Activated naive CD8-positive, alpha-beta T cell treated with anti-CD3 and anti-CD28 coated beads, Interleukin-2, amount 50 U/mL, for 24 hours (primary cell): ENCODE measurements around the gene AQP4.

Experiments used
- ATAC-seq: fragments of 150-1000 bp; cut with Tn5 transposase; one replicate; pipeline ENCODE4 v1.10.0; 2021
- DNase-seq: peaks from one replicate; pipeline ENCODE4 v3.0.0; 2021
- H3K27ac Mint-ChIP-seq: one replicate; pipeline ENCODE4 v1.8.0; 2021; ENCODE audit warnings: mild to moderate bottlenecking, mixed read lengths
- H3K27me3 Mint-ChIP-seq: one replicate; pipeline ENCODE4 v1.8.0; 2021; ENCODE audit warnings: mixed read lengths
- H3K36me3 Mint-ChIP-seq: one replicate; pipeline ENCODE4 v1.8.0; 2021; ENCODE audit warnings: low read depth, mixed read lengths
- H3K4me1 Mint-ChIP-seq: one replicate; pipeline ENCODE4 v1.8.0; 2021; ENCODE audit warnings: mixed read lengths
- H3K4me3 Mint-ChIP-seq: one replicate; pipeline ENCODE4 v1.8.0; 2021; ENCODE audit warnings: mild to moderate bottlenecking, moderate library complexity, mixed read lengths
- H3K9me3 Mint-ChIP-seq: one replicate; pipeline ENCODE4 v1.8.0; 2021; ENCODE audit warnings: mixed read lengths

AQP4 gene

GRCh38 chr18:26863921-26864497 is 1.5 kb downstream of the AQP4 start:
- ATAC-seq: no peak
- Mint-ChIP-seq H3K27me3 (peaks cover 20% of the 10 kb centered on the region), H3K9me3 (no peaks in the 10 kb centered on the region), H3K36me3 (no peaks in the 10 kb centered on the region), H3K4me1 (no peaks in the 10 kb centered on the region), H3K27ac (no peak overlapping the region), H3K4me3 (no peak overlapping the region)
- no peak for DNase-seq

- no peak for ATAC-seq
- no peaks in the 10 kb centered on the region for H3K4me1 Mint-ChIP-seq
- H3K27ac Mint-ChIP-seq: no peak overlapping the region
- H3K4me3 Mint-ChIP-seq: no peak overlapping the region
- H3K36me3 Mint-ChIP-seq: no peaks in the 10 kb centered on the region
- H3K9me3 Mint-ChIP-seq: no peaks in the 10 kb centered on the region
- no peak for DNase-seq
- H3K27me3 Mint-ChIP-seq: peaks cover 20% of the 10 kb centered on the region
Measured at GRCh38 chr18:26863122-26863879, 2.2 kb downstream of the AQP4 start.

- Mint-ChIP-seq H3K4me3 (no peak overlapping the region), H3K9me3 (no peaks in the 10 kb centered on the region), H3K4me1 (no peaks in the 10 kb centered on the region), H3K27ac (no peak overlapping the region), H3K27me3 (peaks cover 20% of the 10 kb centered on the region), H3K36me3 (no peaks in the 10 kb centered on the region)
- DNase-seq (no peak), ATAC-seq (no peak)
Measured at GRCh38 chr18:26862084-26862483, 3.4 kb downstream of the AQP4 start.

- Mint-ChIP-seq H3K9me3 (peaks cover 4% of the 10 kb centered on the region), H3K36me3 (no peaks in the 10 kb centered on the region), H3K27ac (no peak overlapping the region), H3K27me3 (no peaks in the 10 kb centered on the region), H3K4me3 (no peak overlapping the region), H3K4me1 (no peaks in the 10 kb centered on the region)
- DNase-seq (no peak), ATAC-seq (no peak)
Measured at GRCh38 chr18:26854292-26854881, 11.1 kb downstream of the AQP4 start.

- H3K4me3 Mint-ChIP-seq: no peak overlapping the region
- H3K36me3 Mint-ChIP-seq: no peaks in the 10 kb centered on the region
- no peaks in the 10 kb centered on the region for H3K4me1 Mint-ChIP-seq
- no peaks in the 10 kb centered on the region for H3K27me3 Mint-ChIP-seq
- DNase-seq (no peak), ATAC-seq (no peak)
- no peak overlapping the region for H3K27ac Mint-ChIP-seq
- H3K9me3 Mint-ChIP-seq: peaks cover 4% of the 10 kb centered on the region
Measured at GRCh38 chr18:26853401-26853800, 12.1 kb downstream of the AQP4 start.

GRCh38 chr18:26843760-26844159 is 21.7 kb downstream of the AQP4 start:
- no peak for DNase-seq
- no peak for ATAC-seq
- H3K27me3 Mint-ChIP-seq: no peaks in the 10 kb centered on the region
- no peaks in the 10 kb centered on the region for H3K4me1 Mint-ChIP-seq
- H3K4me3 Mint-ChIP-seq: no peak overlapping the region
- H3K27ac Mint-ChIP-seq: no peak overlapping the region
- H3K36me3 Mint-ChIP-seq: no peaks in the 10 kb centered on the region
- peaks cover 7% of the 10 kb centered on the region for H3K9me3 Mint-ChIP-seq

GRCh38 chr18:26840965-26841364 is 24.5 kb downstream of the AQP4 start:
- DNase-seq: no peak
- no peak overlapping the region for H3K4me3 Mint-ChIP-seq

GRCh38 chr18:26839609-26840008 is 25.9 kb downstream of the AQP4 start:
- no peak overlapping the region for H3K27ac Mint-ChIP-seq
- H3K9me3 Mint-ChIP-seq: peaks cover 2% of the 10 kb centered on the region
- DNase-seq (no peak), ATAC-seq (no peak)
- H3K4me1 Mint-ChIP-seq: no peaks in the 10 kb centered on the region
- no peaks in the 10 kb centered on the region for H3K27me3 Mint-ChIP-seq
- H3K4me3 Mint-ChIP-seq: no peak overlapping the region
- no peaks in the 10 kb centered on the region for H3K36me3 Mint-ChIP-seq

More at GRCh38 chr18:26840965-26841364, 24.5 kb downstream of the AQP4 start:
- peaks cover 7% of the 10 kb centered on the region for H3K9me3 Mint-ChIP-seq
- H3K36me3 Mint-ChIP-seq: no peaks in the 10 kb centered on the region
- H3K27ac Mint-ChIP-seq: no peak overlapping the region
- no peak for ATAC-seq
- no peaks in the 10 kb centered on the region for H3K27me3 Mint-ChIP-seq
- no peaks in the 10 kb centered on the region for H3K4me1 Mint-ChIP-seq

GRCh38 chr18:26832302-26832701 is 33.2 kb downstream of the AQP4 start:
- Mint-ChIP-seq H3K9me3 (no peaks in the 10 kb centered on the region), H3K27ac (no peak overlapping the region), H3K4me3 (no peak overlapping the region), H3K27me3 (peaks cover 1% of the 10 kb centered on the region), H3K4me1 (no peaks in the 10 kb centered on the region), H3K36me3 (no peaks in the 10 kb centered on the region)
- DNase-seq: no peak
- ATAC-seq: no peak

GRCh38 chr18:26827581-26827980 is 37.9 kb downstream of the AQP4 start:
- Mint-ChIP-seq H3K36me3 (no peaks in the 10 kb centered on the region), H3K4me3 (no peak overlapping the region), H3K4me1 (no peaks in the 10 kb centered on the region), H3K27me3 (peaks cover 1% of the 10 kb centered on the region), H3K27ac (no peak overlapping the region), H3K9me3 (no peaks in the 10 kb centered on the region)
- DNase-seq: no peak
- ATAC-seq: no peak

- Mint-ChIP-seq H3K27me3 (peaks cover 1% of the 10 kb centered on the region), H3K9me3 (no peaks in the 10 kb centered on the region), H3K4me1 (no peaks in the 10 kb centered on the region), H3K27ac (no peak overlapping the region), H3K36me3 (no peaks in the 10 kb centered on the region), H3K4me3 (no peak overlapping the region)
- DNase-seq: no peak
- ATAC-seq: no peak
Measured at GRCh38 chr18:26826656-26827235, 38.8 kb downstream of the AQP4 start.

- ATAC-seq: no peak
- H3K4me3 Mint-ChIP-seq: no peak overlapping the region
- peaks cover 26% of the 10 kb centered on the region for H3K9me3 Mint-ChIP-seq
- no peak for DNase-seq
- H3K27me3 Mint-ChIP-seq: no peaks in the 10 kb centered on the region
- no peaks in the 10 kb centered on the region for H3K4me1 Mint-ChIP-seq
- no peak overlapping the region for H3K27ac Mint-ChIP-seq
- no peaks in the 10 kb centered on the region for H3K36me3 Mint-ChIP-seq
Measured at GRCh38 chr18:26821181-26821580, 44.3 kb downstream of the AQP4 start.

- DNase-seq: no peak
- no peaks in the 10 kb centered on the region for H3K27me3 Mint-ChIP-seq
- no peak overlapping the region for H3K27ac Mint-ChIP-seq
- no peak for ATAC-seq
- H3K4me1 Mint-ChIP-seq: no peaks in the 10 kb centered on the region
- no peaks in the 10 kb centered on the region for H3K36me3 Mint-ChIP-seq
- no peak overlapping the region for H3K4me3 Mint-ChIP-seq
- H3K9me3 Mint-ChIP-seq: peaks cover 28% of the 10 kb centered on the region
Measured at GRCh38 chr18:26819046-26819445, 46.5 kb downstream of the AQP4 start.

- no peak for DNase-seq
- no peaks in the 10 kb centered on the region for H3K4me1 Mint-ChIP-seq
Measured at GRCh38 chr18:26818461-26818860, 47.0 kb downstream of the AQP4 start.

GRCh38 chr18:26813043-26813442 is 52.5 kb downstream of the AQP4 start:
- Mint-ChIP-seq H3K27ac (no peak overlapping the region), H3K36me3 (peaks cover 2% of the 10 kb centered on the region), H3K4me1 (no peaks in the 10 kb centered on the region), H3K9me3 (peaks cover 26% of the 10 kb centered on the region), H3K27me3 (no peaks in the 10 kb centered on the region), H3K4me3 (no peak overlapping the region)
- ATAC-seq (no peak), DNase-seq (no peak)

More at GRCh38 chr18:26818461-26818860, 47.0 kb downstream of the AQP4 start:
- ATAC-seq: no peak
- H3K27ac Mint-ChIP-seq: no peak overlapping the region
- H3K4me3 Mint-ChIP-seq: no peak overlapping the region
- no peaks in the 10 kb centered on the region for H3K36me3 Mint-ChIP-seq
- peaks cover 28% of the 10 kb centered on the region for H3K9me3 Mint-ChIP-seq
- no peaks in the 10 kb centered on the region for H3K27me3 Mint-ChIP-seq
